MCF 10A (cell line): ENCODE results near the gene CBX2. TPM values are rescaled to one million over a fixed set of nuclear protein-coding genes. Genes with fewer than 3 reads are reported as not detected.

ENCODE experiments used
- BruUV-seq: library from RNA; stranded (reverse); fragments of 400-500 nt; replicated peaks from 2 replicates; lab custom pipeline; 2021; lab: Mats Ljungman, UMichigan
- CTCF ChIA-PET: fragments of 300-600 bp; sonication (Branson Sonifier 250); formaldehyde crosslinking; extraction: SDS; loops from one replicate; lab custom pipeline; 2021; ENCODE audit warnings: antibody characterized with exemption, inconsistent platforms; lab: Yijun Ruan, JAX
- POLR2A ChIA-PET: fragments of 300-600, 350-650 bp; sonication (Branson Sonifier 250); formaldehyde crosslinking; extraction: SDS; loops from one replicate; lab custom pipeline; 2020; ENCODE audit warnings: antibody characterized with exemption, inconsistent platforms; lab: Yijun Ruan, JAX
- DNase-seq: peaks from one replicate; pipeline ENCODE4 v3.0.0-alpha.2; 2018; ENCODE audit not compliant: unreplicated experiment
- H3K27ac Mint-ChIP-seq: one replicate; pipeline ENCODE4 v1.8.0; 2022; ENCODE audit warnings: mild to moderate bottlenecking, low read depth, mixed read lengths; ENCODE audit not compliant: unreplicated experiment
- H3K27me3 Mint-ChIP-seq: one replicate; pipeline ENCODE4 v1.8.0; 2022; ENCODE audit warnings: mixed read lengths; ENCODE audit not compliant: insufficient read depth, unreplicated experiment
- H3K36me3 Mint-ChIP-seq: one replicate; pipeline ENCODE4 v1.8.0; 2022; ENCODE audit warnings: mild to moderate bottlenecking, moderate library complexity, mixed read lengths; ENCODE audit not compliant: insufficient read depth, unreplicated experiment
- H3K4me1 Mint-ChIP-seq: one replicate; pipeline ENCODE4 v1.8.0; 2022; ENCODE audit warnings: mixed read lengths; ENCODE audit not compliant: insufficient read depth, unreplicated experiment
- H3K4me3 Mint-ChIP-seq: one replicate; pipeline ENCODE4 v1.8.0; 2022; ENCODE audit warnings: mild to moderate bottlenecking, moderate library complexity, mixed read lengths; ENCODE audit not compliant: unreplicated experiment
- H3K9me3 Mint-ChIP-seq: one replicate; pipeline ENCODE4 v1.8.0; 2022; ENCODE audit warnings: mixed read lengths; ENCODE audit not compliant: unreplicated experiment
- intact Hi-C: fragments of 100-400 bp; cut with micrococcal nuclease; formaldehyde crosslinking; loops from 2 replicates; pipeline ENCODE4 v1.14.1; 2022
- total RNA-seq: library from RNA; stranded (reverse); gene quantifications from 2 replicates; pipeline ENCODE4 v1.2.3, GENCODE V29; 2022
- TF ChIP-seq, protein P1 (sequence below): fragments of 200-600 bp; IDR thresholded peaks from one replicate; pipeline ENCODE4 v1.8.0; 2022; ENCODE audit warnings: antibody characterized with exemption, mild to moderate bottlenecking; ENCODE audit not compliant: unreplicated experiment

The CBX2 gene
- total RNA-seq, 1 experiment from 2014 or later, result 3.9 TPM

DNA sequence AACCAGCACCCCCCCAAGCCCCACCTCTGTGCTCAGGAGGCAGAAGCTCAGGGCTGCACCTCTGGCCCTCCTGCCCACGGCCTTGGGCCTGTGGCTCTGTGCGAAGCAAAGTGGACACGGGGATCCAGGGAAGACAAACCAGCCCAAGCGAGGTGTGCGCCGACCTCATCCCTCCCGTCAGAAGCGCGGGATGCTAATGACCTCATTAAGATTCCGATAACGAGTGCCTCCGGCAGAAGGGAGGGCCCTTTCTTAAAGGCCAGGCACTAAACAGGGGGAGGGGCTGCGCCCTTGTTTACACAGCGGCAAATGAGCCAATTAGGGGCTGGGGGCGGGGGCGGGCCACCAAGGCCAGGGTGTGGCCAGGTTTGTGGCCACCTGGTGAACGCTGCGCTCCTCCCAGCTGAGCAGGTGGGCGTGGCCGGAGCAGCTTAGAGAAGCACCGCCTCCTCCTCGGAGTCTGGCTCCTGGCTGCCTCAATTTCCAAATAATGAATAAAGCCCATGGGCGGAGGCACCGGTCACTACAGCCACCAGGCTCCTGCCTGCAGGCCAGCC lies 58.1 kb downstream of the CBX2 start:
- no TSS peak for BruUV-seq
- ChIA-PET CTCF (interaction anchor here (0.5 to 5.0 kb wide), 13 partner anchors 8 to 749 kb away, joined by 3 to 34 read pairs (median 3); partner anchors contain the start of gene CBX8), POLR2A (interaction anchor here (0.7 to 3.9 kb wide), 15 partner anchors 10 to 193 kb away, joined by 3 to 36 read pairs (median 11); partner anchors contain the start of gene CBX8)
- Mint-ChIP-seq H3K27ac (peak overlapping the region; percentile 93), H3K9me3 (no peaks in the 10 kb centered on the region), H3K36me3 (peaks cover 55% of the 10 kb centered on the region), H3K4me3 (peak overlapping the region; percentile 90), H3K4me1 (peaks cover 11% of the 10 kb centered on the region), H3K27me3 (peaks cover 10% of the 10 kb centered on the region)
- DNase-seq, result peak; percentile 49
- TF ChIP-seq, protein P1, sequence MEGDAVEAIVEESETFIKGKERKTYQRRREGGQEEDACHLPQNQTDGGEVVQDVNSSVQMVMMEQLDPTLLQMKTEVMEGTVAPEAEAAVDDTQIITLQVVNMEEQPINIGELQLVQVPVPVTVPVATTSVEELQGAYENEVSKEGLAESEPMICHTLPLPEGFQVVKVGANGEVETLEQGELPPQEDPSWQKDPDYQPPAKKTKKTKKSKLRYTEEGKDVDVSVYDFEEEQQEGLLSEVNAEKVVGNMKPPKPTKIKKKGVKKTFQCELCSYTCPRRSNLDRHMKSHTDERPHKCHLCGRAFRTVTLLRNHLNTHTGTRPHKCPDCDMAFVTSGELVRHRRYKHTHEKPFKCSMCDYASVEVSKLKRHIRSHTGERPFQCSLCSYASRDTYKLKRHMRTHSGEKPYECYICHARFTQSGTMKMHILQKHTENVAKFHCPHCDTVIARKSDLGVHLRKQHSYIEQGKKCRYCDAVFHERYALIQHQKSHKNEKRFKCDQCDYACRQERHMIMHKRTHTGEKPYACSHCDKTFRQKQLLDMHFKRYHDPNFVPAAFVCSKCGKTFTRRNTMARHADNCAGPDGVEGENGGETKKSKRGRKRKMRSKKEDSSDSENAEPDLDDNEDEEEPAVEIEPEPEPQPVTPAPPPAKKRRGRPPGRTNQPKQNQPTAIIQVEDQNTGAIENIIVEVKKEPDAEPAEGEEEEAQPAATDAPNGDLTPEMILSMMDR, result no peak
- intact Hi-C loops, result loop anchor here (2.0 to 10.0 kb wide), 2 partner anchors 25 to 91 kb away; no protein-coding TSS in a partner anchor

GRCh38 chr17:79836510-79836971 lies 58.6 kb downstream of the CBX2 start:
- POLR2A ChIA-PET, result interaction anchor here (0.7 to 3.9 kb wide), 26 partner anchors 10 to 931 kb away, joined by 3 to 36 read pairs (median 4); partner anchors contain the start of gene CBX8
- H3K9me3 Mint-ChIP-seq, result no peaks in the 10 kb centered on the region
- peaks cover 11% of the 10 kb centered on the region for H3K27me3 Mint-ChIP-seq
- peak; percentile 84 for DNase-seq
- H3K4me1 Mint-ChIP-seq, result peaks cover 11% of the 10 kb centered on the region
- peak overlapping the region; percentile 93 for H3K27ac Mint-ChIP-seq
- TF ChIP-seq, protein P1, result no peak
- intact Hi-C loops, result loop anchor here (2.0 to 10.0 kb wide), 2 partner anchors 26 to 92 kb away; no protein-coding TSS in a partner anchor
- no TSS peak for BruUV-seq
- peaks cover 55% of the 10 kb centered on the region for H3K36me3 Mint-ChIP-seq
- CTCF ChIA-PET, result interaction anchor here (0.6 to 5.0 kb wide), 15 partner anchors 9 to 169 kb away, joined by 3 to 34 read pairs (median 4); partner anchors contain the start of gene CBX8
- peak overlapping the region; percentile 90 for H3K4me3 Mint-ChIP-seq

DNA sequence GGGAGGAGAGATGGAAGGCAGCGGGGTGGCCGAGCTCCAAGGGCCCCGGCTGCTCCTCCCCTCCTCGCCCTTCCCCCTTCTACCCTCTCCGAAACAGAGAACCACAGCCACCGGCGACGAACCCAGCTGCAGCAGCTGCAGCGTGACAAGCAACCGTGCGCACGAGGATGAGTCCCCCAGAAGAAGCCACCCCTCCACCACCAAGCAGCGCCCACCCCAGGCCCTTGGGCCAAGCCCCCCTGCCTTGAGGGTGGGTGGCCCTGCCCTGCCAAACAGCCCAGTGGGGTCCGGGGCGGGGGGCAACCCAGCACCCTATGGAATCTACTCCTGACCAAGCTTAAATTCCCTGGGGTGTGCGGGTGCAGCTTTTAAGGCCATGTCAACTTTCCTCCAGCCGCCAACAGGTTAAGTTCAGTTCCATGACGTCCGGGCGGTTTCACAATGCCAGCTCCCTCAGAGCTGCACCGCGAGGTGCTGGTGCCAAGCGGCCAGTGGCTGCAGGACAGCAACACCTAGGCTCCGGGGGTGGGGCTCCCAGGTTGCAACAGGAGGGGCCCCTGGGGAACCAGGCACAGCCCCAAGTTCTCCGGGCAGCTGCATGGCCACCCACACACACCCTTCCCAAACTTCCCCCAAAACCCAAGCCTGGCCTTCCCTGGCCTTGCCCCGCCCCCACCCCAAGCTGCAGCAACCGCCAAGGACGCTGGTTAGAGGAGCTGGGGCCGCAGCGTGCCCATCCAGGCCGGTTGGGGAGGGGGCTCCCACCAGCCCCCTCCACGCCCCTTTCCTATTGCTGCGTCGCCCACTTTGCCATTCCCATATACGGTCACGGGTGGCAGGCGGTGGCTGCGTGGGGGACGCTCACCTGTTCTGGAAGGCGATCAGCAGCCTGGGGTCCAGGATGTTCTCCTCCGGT lies 59.3 kb downstream of the CBX2 start:
- intact Hi-C loops, result loop anchor here (2.0 to 10.0 kb wide), 2 partner anchors 26 to 92 kb away; no protein-coding TSS in a partner anchor
- TSS peak; percentile 76 for BruUV-seq
- H3K36me3 Mint-ChIP-seq, result peaks cover 51% of the 10 kb centered on the region
- H3K9me3 Mint-ChIP-seq, result no peaks in the 10 kb centered on the region
- TF ChIP-seq, protein P1, result no peak
- peak; percentile 98 for DNase-seq
- ChIA-PET CTCF (interaction anchor here (0.6 to 5.0 kb wide), 15 partner anchors 10 to 156 kb away, joined by 3 to 34 read pairs (median 4); partner anchors contain the start of gene CBX8), POLR2A (interaction anchor here (0.7 to 3.9 kb wide), 28 partner anchors 9 to 931 kb away, joined by 3 to 36 read pairs (median 5); partner anchors contain the start of gene CBX8)
- H3K27me3 Mint-ChIP-seq, result peaks cover 11% of the 10 kb centered on the region
- peaks cover 11% of the 10 kb centered on the region for H3K4me1 Mint-ChIP-seq
- peak overlapping the region; percentile 93 for H3K27ac Mint-ChIP-seq
- peak overlapping the region; percentile 90 for H3K4me3 Mint-ChIP-seq

Other genes with a start within 250 kb of the CBX2 start
- not detected in 2 replicates for gene RBFOX3, start 167.1 kb upstream of the CBX2 start, total RNA-seq
- not detected in 2 replicates for gene ENPP7, start 47.2 kb upstream of the CBX2 start, total RNA-seq
- gene CBX8, start 18.9 kb downstream of the CBX2 start, total RNA-seq, result 9.4 and 10.5 TPM in 2 replicates
- 85.8 and 89.7 TPM in 2 replicates for gene CBX4, start 61.3 kb downstream of the CBX2 start, total RNA-seq